Thyroid gland (tissue), 4 donors: Measurements from ENCODE around the gene SH3RF3. TPM values are rescaled to one million over a fixed set of nuclear protein-coding genes. Genes with fewer than 3 reads are reported as not detected.

Source experiments
- DNase-seq, 2 donors: peaks; one replicate each; pipeline ENCODE4 v3.0.0-alpha.2; 2019
- H3K27ac ChIP-seq, 3 donors: fragments of 200-600 bp; sonication (generic); 1 replicate in 2 of 3; 2 replicates in 1 of 3; pipeline ENCODE4 v1.5.1; 2016 to 2019; ENCODE audit warnings: mild to moderate bottlenecking in 1 of 3, moderate library complexity in 1 of 3
- H3K27me3 ChIP-seq: fragments of 200-600 bp; sonication (generic); one replicate; pipeline ENCODE4 v1.5.1; 2019
- H3K36me3 ChIP-seq, 2 donors: fragments of 200-600 bp; sonication (generic); one replicate each; pipeline ENCODE4 v1.5.1; 2016 to 2019
- H3K4me1 ChIP-seq, 2 donors: fragments of 200-600 bp; sonication (generic); one replicate each; pipeline ENCODE4 v1.5.1; 2017 to 2019
- H3K4me3 ChIP-seq, 3 donors: fragments of 200-600 bp; sonication (generic); replicated peaks in 1 of 3; 1 replicate in 2 of 3; 2 replicates in 1 of 3; pipeline ENCODE4 v1.5.1; 2016; ENCODE audit warnings: mild to moderate bottlenecking in 1 of 3
- H3K9me3 ChIP-seq: fragments of 200-600 bp; sonication (generic); one replicate; pipeline ENCODE4 v1.5.1; 2017
- CTCF ChIP-seq, 6 experiments: fragments of 200-600 bp in 3 of 6; fragments of 450-650 bp in 3 of 6; sonication (generic) in 3 of 6; IDR thresholded peaks; one replicate each; pipeline ENCODE4 v1.5.1; 2016 to 2019; ENCODE audit warnings: antibody characterized with exemption in 6 of 6, mild to moderate bottlenecking in 2 of 6, inconsistent platforms in 1 of 6, moderate library complexity in 1 of 6
- POLR2A ChIP-seq, 2 donors: fragments of 450-650 bp; IDR thresholded peaks; one replicate each; pipeline ENCODE4 v1.6.1; 2017; ENCODE audit warnings: antibody characterized with exemption in 2 of 2, mild to moderate bottlenecking in 2 of 2, moderate library complexity in 1 of 2
- WGBS, 2 donors: methylation state at CpG; one replicate each; pipeline ENCODE4 v1.1.5; 2017; 5-methylcytosine and 5-hydroxymethylcytosine counted together
- intact Hi-C: fragments of 100-400 bp; cut with DNase I; formaldehyde crosslinking; loops from one replicate; pipeline ENCODE4 v1.15.1; 2023
- total RNA-seq, 4 donors: library from RNA; depleted of rRNA; stranded (reverse); fragments of >200 nt; gene quantifications; one replicate each; pipeline ENCODE4 v1.2.3, GENCODE V29; 2016

SH3RF3 gene
- total RNA-seq, 4 donors from 2014 or later: 2.1 to 7.4 (median 2.8) TPM

GRCh38 chr2:109537565-109538222 is 408.7 kb downstream of the SH3RF3 start:
- Histone ChIP-seq H3K4me3 (no peak overlapping the region), H3K27me3 (no peaks in the 10 kb centered on the region), H3K27ac (no peak overlapping the region), H3K36me3 (no peaks in the 10 kb centered on the region), H3K9me3 (no peaks in the 10 kb centered on the region), H3K4me1 (no peaks in the 10 kb centered on the region)
- TF ChIP-seq CTCF (IDR thresholded peaks at IDR 0.05) (no peak), POLR2A (IDR thresholded peaks at IDR 0.05) (no peak)
- DNase-seq: no peak
- intact Hi-C loops: no loop called here
- 89 to 94% methylated on average over 10 of the region's 10 CpGs for WGBS, 2 donors

- Histone ChIP-seq H3K4me3 (no peak overlapping the region), H3K9me3 (no peaks in the 10 kb centered on the region), H3K27me3 (no peaks in the 10 kb centered on the region), H3K4me1 (no peaks in the 10 kb centered on the region), H3K36me3 (no peaks in the 10 kb centered on the region), H3K27ac (no peak overlapping the region)
- intact Hi-C loops: no loop called here
- no peak for DNase-seq
- TF ChIP-seq CTCF (IDR thresholded peaks at IDR 0.05) (no peak), POLR2A (IDR thresholded peaks at IDR 0.05) (no peak)
- WGBS, 2 donors: 79 to 80% methylated on average over 8 of the region's 8 CpGs
These were observed 409.5 kb downstream of the SH3RF3 start for GRCh38 chr2:109538546-109538945.

GRCh38 chr2:109542384-109542783 is 413.4 kb downstream of the SH3RF3 start:
- H3K27ac ChIP-seq: no peak overlapping the region
- WGBS, 2 donors: 86 to 88% methylated on average over 6 of the region's 6 CpGs
- DNase-seq: no peak
- no peaks in the 10 kb centered on the region for H3K4me1 ChIP-seq
- no peaks in the 10 kb centered on the region for H3K36me3 ChIP-seq
- no peak overlapping the region for H3K4me3 ChIP-seq
- no peaks in the 10 kb centered on the region for H3K9me3 ChIP-seq
- H3K27me3 ChIP-seq: no peaks in the 10 kb centered on the region
- intact Hi-C loops: no loop called here
- no peak for TF ChIP-seq POLR2A (IDR thresholded peaks at IDR 0.05)

DNA sequence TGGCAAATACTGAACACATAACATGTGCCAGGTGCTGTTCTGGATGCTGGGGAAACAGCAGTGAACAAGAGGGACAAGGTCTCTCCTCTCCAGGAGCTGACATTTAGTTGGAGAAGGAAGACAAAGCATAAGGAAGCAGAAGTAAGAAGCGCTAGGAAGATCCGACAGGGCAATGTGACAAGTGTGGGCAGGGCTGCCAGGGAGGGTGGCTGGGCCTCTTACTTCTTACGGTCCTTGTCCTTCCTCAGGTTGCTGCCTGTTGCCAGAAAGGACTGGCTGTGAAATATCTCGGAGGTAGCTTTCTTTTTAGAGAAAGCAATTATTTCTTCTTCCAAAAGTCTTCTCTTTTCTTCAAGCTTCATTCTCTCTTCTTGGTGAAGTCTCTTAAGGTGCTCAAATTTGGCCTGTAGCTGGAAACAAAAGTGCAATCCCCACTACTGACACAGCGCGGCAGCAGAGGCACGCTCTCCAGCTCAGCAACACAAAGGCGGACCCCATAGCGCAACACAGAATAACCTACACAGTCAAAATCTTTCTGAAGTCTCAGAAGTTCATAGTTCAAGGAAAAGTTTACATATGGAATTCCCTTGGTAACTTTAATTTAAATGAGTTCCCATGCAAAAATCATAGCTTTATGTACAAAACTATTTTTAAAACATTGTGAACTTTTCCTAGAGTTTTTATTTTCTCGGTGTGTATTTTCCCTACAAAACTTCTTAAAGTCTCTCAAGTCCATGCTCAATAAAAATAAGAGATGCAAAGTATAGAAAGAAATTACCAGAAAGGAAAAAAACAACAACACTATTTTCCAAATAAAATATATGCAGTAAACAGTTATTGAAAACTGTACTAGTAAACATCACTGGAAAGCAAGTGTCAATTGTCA is 417.1 kb downstream of the SH3RF3 start:
- H3K27me3 ChIP-seq: no peaks in the 10 kb centered on the region
- H3K4me3 ChIP-seq: no peak overlapping the region
- DNase-seq: peak; percentile 65 to 69
- peak; percentile 70 to 98 (median 94) for TF ChIP-seq CTCF (IDR thresholded peaks at IDR 0.05)
- TF ChIP-seq POLR2A (IDR thresholded peaks at IDR 0.05): no peak
- no peaks in the 10 kb centered on the region for H3K9me3 ChIP-seq
- 37 to 43% methylated on average over 10 of the region's 10 CpGs for WGBS, 2 donors
- intact Hi-C loops: loop anchor here (5.0 kb wide), 2 partner anchors 166 to 186 kb away; no protein-coding TSS in a partner anchor
- H3K27ac ChIP-seq: no peak overlapping the region
- no peaks in the 10 kb centered on the region for H3K4me1 ChIP-seq
- no peaks in the 10 kb centered on the region for H3K36me3 ChIP-seq

GRCh38 chr2:109547280-109547679 is 418.3 kb downstream of the SH3RF3 start:
- no peak for DNase-seq
- H3K4me1 ChIP-seq: no peaks in the 10 kb centered on the region
- no peaks in the 10 kb centered on the region for H3K9me3 ChIP-seq
- no peak overlapping the region for H3K27ac ChIP-seq
- H3K36me3 ChIP-seq: peaks cover 0 to 5% of the 10 kb centered on the region in 2 donors
- H3K27me3 ChIP-seq: no peaks in the 10 kb centered on the region
- TF ChIP-seq CTCF (IDR thresholded peaks at IDR 0.05): no peak
- TF ChIP-seq POLR2A (IDR thresholded peaks at IDR 0.05): no peak
- 93 to 96% methylated on average over 2 of the region's 2 CpGs for whole genome bisulfite sequencing, 2 donors
- intact Hi-C loops: loop anchor here (5.0 kb wide), 2 partner anchors 165 to 185 kb away; no protein-coding TSS in a partner anchor
- no peak overlapping the region for H3K4me3 ChIP-seq
